ENCODE results near the gene OPCML. TPM values are rescaled to one million over a fixed set of nuclear protein-coding genes. Genes with fewer than 3 reads are reported as not detected.

OPCML gene
- total and polyA plus RNA-seq, 2 experiments from 2014 or later, result 0.21 to 0.51 TPM

DNA sequence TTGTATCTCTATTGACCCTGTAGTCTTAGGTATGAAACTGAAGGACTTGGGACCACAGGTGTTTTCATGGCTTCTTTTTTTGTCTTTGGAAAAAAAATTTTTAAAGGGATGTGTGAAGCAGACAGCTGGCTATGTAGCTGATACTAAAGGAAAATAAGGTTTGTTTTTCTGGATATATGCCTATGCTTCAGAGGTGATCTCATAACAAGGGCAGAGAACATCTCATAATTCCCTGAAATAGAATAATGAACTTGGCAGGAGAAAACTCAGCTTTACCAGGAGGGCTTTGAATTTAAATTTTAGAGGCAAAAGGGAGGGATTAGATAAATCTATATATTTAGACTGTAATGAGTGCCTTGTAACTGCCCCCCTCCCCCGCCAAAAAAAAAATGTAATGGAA lies 714.9 kb downstream of the OPCML start:
- Histone ChIP-seq H3K4me1 (ENCODE audit: low read depth) (no peaks in the 10 kb centered on the region), H3K4me3 (no peak overlapping the region), H3K9me3 (ENCODE audit: low read depth) (no peaks in the 10 kb centered on the region), H3K27me3 (no peaks in the 10 kb centered on the region), H3K27ac (no peak overlapping the region), H3K36me3 (no peaks in the 10 kb centered on the region)
- TF ChIP-seq CTCF (IDR thresholded peaks at IDR 0.05; ENCODE audit: low read depth, low read length), result no peak
- no peak for DNase-seq (ENCODE audit: low read depth in 1 of 2, low spot score in 1 of 2)

DNA sequence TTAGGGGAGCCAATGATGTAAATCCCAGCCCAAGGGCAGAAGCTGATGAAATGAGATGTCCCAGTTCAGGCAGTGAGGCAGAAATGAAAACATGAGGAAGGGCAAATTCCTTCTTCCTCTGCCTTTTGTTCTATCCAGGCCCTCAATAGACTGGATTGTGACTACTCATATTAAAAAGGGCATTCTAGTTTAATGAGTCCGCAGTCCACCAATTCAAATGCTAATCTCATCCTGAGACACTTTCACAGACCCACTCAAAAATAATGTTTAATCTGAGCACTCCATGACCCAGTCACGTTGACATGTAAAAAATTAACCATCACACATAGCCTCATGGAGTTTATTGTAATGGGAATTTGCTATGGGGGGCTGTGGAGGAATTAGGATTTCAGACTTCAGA lies 717.9 kb downstream of the OPCML start:
- no peak for DNase-seq (ENCODE audit: low read depth in 1 of 2, low spot score in 1 of 2)
- H3K27me3 ChIP-seq, result no peaks in the 10 kb centered on the region
- H3K4me1 ChIP-seq (ENCODE audit: low read depth), result no peaks in the 10 kb centered on the region
- H3K36me3 ChIP-seq, result no peaks in the 10 kb centered on the region
- H3K4me3 ChIP-seq, result no peak overlapping the region
- H3K9me3 ChIP-seq (ENCODE audit: low read depth), result no peaks in the 10 kb centered on the region
- no peak overlapping the region for H3K27ac ChIP-seq
- TF ChIP-seq CTCF (IDR thresholded peaks at IDR 0.05; ENCODE audit: low read depth, low read length), result no peak

DNA sequence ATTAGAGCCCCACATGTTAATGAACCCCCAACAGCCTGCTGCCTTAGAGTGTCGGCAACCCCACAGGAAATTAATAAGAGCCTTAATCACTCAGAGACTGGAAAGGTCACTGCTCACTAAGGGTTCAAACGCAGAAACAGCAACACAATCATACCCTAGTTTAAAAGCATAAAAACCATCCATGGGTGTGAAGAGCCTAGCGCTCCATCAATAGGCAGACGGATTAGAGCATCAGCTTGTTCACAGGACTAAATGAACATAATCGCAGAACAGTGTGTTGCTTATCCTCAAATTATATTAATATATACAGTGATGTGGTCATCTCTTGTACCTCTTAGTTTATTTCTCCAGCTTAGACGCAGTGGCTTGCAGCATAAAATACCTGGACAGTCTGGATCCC lies 720.7 kb downstream of the OPCML start:
- Histone ChIP-seq H3K4me1 (ENCODE audit: low read depth) (no peaks in the 10 kb centered on the region), H3K36me3 (no peaks in the 10 kb centered on the region), H3K27me3 (no peaks in the 10 kb centered on the region), H3K4me3 (no peak overlapping the region), H3K9me3 (ENCODE audit: low read depth) (no peaks in the 10 kb centered on the region), H3K27ac (no peak overlapping the region)
- TF ChIP-seq CTCF (IDR thresholded peaks at IDR 0.05; ENCODE audit: low read depth, low read length), result no peak
- no peak for DNase-seq (ENCODE audit: low read depth in 1 of 2, low spot score in 1 of 2)

DNA sequence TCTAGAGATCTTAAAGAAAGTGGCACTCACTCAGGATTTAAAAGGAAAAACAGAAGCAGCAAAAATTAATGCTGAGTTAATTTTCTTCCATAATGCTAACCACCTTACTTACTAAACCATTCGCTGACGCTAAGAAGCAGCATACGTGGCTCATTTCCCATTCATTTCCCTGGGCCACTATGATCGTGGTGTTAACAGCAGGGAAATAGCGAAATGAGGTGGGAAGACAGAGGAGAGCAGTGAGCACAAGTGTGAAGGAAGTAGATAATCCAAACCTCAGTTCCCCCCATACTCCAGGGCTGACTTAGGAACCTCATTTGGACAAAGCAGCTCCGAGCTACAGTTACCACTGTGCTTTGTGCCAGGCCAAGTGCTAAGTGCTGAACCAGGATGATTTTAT lies 723.2 kb downstream of the OPCML start:
- no peak for TF ChIP-seq CTCF (IDR thresholded peaks at IDR 0.05; ENCODE audit: low read depth, low read length)
- no peak overlapping the region for H3K4me3 ChIP-seq

DNA sequence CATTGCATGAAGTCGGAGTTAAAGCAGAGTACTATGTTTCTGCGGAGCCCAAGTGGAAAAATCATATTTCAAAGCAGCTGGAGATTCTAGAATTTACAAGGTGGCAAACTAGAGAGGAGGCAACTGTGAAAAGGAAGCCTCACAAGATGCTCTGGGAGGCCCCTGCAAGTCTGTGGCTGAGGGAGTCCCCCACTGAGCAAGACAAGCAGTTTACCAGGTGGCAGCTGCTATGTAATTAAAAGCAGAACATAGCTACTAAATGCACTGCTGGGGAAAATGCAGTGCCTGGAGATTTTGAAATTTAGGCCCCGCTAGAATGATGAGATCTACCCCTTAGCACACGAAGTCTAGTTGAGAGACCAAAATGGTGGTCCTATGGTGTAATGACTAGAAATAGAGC lies 728.0 kb downstream of the OPCML start:
- no peaks in the 10 kb centered on the region for H3K36me3 ChIP-seq
- H3K27ac ChIP-seq, result no peak overlapping the region
- H3K4me1 ChIP-seq (ENCODE audit: low read depth), result no peaks in the 10 kb centered on the region
- DNase-seq (ENCODE audit: low read depth in 1 of 2, low spot score in 1 of 2), result no peak
- H3K9me3 ChIP-seq (ENCODE audit: low read depth), result no peaks in the 10 kb centered on the region
- no peak for TF ChIP-seq CTCF (IDR thresholded peaks at IDR 0.05; ENCODE audit: low read depth, low read length)
- no peaks in the 10 kb centered on the region for H3K27me3 ChIP-seq
- H3K4me3 ChIP-seq, result no peak overlapping the region

More for the DNA sequence above, 723.2 kb downstream of the OPCML start:
- H3K27ac ChIP-seq, result no peak overlapping the region
- H3K9me3 ChIP-seq (ENCODE audit: low read depth), result no peaks in the 10 kb centered on the region
- no peaks in the 10 kb centered on the region for H3K4me1 ChIP-seq (ENCODE audit: low read depth)
- no peak for DNase-seq (ENCODE audit: low read depth in 1 of 2, low spot score in 1 of 2)
- no peaks in the 10 kb centered on the region for H3K27me3 ChIP-seq
- no peaks in the 10 kb centered on the region for H3K36me3 ChIP-seq

- no peak for TF ChIP-seq CTCF (IDR thresholded peaks at IDR 0.05; ENCODE audit: low read depth, low read length)
- H3K36me3 ChIP-seq, result no peaks in the 10 kb centered on the region
- no peak overlapping the region for H3K4me3 ChIP-seq
- H3K9me3 ChIP-seq (ENCODE audit: low read depth), result no peaks in the 10 kb centered on the region
- no peak overlapping the region for H3K27ac ChIP-seq
- no peaks in the 10 kb centered on the region for H3K27me3 ChIP-seq
- H3K4me1 ChIP-seq (ENCODE audit: low read depth), result no peaks in the 10 kb centered on the region
- no peak for DNase-seq (ENCODE audit: low read depth in 1 of 2, low spot score in 1 of 2)
Observed at GRCh38 chr11:132803436-132803835, 728.9 kb downstream of the OPCML start.

All from cardiac muscle cell (in vitro differentiated cells and primary cell).